Activated CD4-positive, alpha-beta T cell treated with anti-CD3 and anti-CD28 coated beads, Interleukin-2, amount 50 U/mL, for 16 hours (primary cell): ENCODE data around the gene WDR91.
"Not testable (repeated sequence)": the region's sequence is repeated elsewhere in the genome, so short reads cannot be mapped to it uniquely, and the experiment has no call there.

Experiments used
- DNase-seq: peaks from one replicate; pipeline ENCODE4 v3.0.0-alpha.2; 2020

WDR91 gene

GRCh38 chr7:135178364-135178763, 33.0 kb downstream of the WDR91 start:
- DNase-seq = no peak

- no peak for DNase-seq
These were observed 34.2 kb downstream of the WDR91 start for GRCh38 chr7:135177028-135177696.

GRCh38 chr7:135175931-135176330, 35.4 kb downstream of the WDR91 start:
- no peak for DNase-seq

GRCh38 chr7:135174941-135175340, 36.4 kb downstream of the WDR91 start:
- DNase-seq = no peak

- DNase-seq = not testable (repeated sequence)
These were observed 37.4 kb downstream of the WDR91 start for GRCh38 chr7:135173916-135174315.

- DNase-seq = not testable (repeated sequence)
These were observed 39.6 kb downstream of the WDR91 start for GRCh38 chr7:135171581-135172291.

- not testable (repeated sequence) for DNase-seq
These were observed 40.3 kb downstream of the WDR91 start for GRCh38 chr7:135170998-135171481.

GRCh38 chr7:135170274-135170997, 40.9 kb downstream of the WDR91 start, which contains the start of gene CYREN:
TSS of gene CYREN (minus strand) at chr7:135170707. CDS start at chr7:135168922, 1,785 bp downstream.
- DNase-seq = peak; percentile 94

- DNase-seq = no peak
These were observed 41.4 kb downstream of the WDR91 start for GRCh38 chr7:135169964-135170273.

GRCh38 chr7:135169141-135169963, 42.0 kb downstream of the WDR91 start:
- DNase-seq = peak; percentile 83

- DNase-seq = no peak
These were observed 42.7 kb downstream of the WDR91 start for GRCh38 chr7:135168489-135169140.

- no peak for DNase-seq
These were observed 43.3 kb downstream of the WDR91 start for GRCh38 chr7:135168001-135168400.

GRCh38 chr7:135167365-135167917, 43.9 kb downstream of the WDR91 start:
- no peak for DNase-seq

GRCh38 chr7:135166338-135166990, 44.9 kb downstream of the WDR91 start:
- no peak for DNase-seq

- no peak for DNase-seq
These were observed 45.5 kb downstream of the WDR91 start for GRCh38 chr7:135165862-135166261.

- no peak for DNase-seq
These were observed 46.8 kb downstream of the WDR91 start for GRCh38 chr7:135164357-135165061.

- no peak for DNase-seq
These were observed 48.8 kb downstream of the WDR91 start for GRCh38 chr7:135162382-135163001.

GRCh38 chr7:135161669-135162068, 49.7 kb downstream of the WDR91 start:
- no peak for DNase-seq

GRCh38 chr7:135160858-135161653, 50.3 kb downstream of the WDR91 start:
- no peak for DNase-seq
